ENCODE measurements around the gene GPR45.

DNA sequence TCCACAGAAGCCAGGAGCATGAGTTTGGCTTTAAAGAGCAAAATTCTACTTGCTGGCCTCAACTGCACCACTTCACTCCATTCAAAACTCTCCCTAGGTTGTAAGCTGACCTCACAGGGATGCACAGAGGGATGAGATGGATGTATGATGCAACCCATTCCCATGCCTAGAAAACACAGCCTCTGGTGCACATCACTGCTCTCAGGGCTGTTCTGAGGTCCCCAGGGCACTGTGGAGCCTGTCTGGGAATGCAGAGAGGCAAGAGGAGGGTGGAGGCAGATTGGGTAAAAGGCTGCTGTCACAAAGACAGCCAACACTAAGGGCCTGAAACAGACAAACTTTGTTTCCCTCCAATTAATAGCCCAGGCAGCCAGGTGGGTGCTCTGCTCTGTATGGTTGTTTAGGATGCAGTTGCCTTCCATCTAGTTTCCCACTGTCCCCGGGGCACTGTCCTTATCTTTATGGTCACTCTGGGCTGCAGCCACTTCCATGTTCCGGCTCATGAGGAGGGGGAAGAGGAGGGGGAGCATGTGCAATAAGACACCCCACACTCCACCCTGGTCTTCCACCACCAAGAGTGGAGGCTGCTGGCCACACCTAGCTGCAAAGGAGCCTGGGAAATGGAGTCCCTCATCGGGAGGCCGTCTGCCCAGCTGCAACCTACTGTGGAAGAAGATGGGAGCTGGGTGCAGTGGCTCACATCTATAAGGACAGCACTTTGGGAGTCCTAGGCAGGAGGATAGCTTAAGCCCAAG lies 7.0 kb downstream of the GPR45 start:
- TF ChIP-seq, protein P1, sequence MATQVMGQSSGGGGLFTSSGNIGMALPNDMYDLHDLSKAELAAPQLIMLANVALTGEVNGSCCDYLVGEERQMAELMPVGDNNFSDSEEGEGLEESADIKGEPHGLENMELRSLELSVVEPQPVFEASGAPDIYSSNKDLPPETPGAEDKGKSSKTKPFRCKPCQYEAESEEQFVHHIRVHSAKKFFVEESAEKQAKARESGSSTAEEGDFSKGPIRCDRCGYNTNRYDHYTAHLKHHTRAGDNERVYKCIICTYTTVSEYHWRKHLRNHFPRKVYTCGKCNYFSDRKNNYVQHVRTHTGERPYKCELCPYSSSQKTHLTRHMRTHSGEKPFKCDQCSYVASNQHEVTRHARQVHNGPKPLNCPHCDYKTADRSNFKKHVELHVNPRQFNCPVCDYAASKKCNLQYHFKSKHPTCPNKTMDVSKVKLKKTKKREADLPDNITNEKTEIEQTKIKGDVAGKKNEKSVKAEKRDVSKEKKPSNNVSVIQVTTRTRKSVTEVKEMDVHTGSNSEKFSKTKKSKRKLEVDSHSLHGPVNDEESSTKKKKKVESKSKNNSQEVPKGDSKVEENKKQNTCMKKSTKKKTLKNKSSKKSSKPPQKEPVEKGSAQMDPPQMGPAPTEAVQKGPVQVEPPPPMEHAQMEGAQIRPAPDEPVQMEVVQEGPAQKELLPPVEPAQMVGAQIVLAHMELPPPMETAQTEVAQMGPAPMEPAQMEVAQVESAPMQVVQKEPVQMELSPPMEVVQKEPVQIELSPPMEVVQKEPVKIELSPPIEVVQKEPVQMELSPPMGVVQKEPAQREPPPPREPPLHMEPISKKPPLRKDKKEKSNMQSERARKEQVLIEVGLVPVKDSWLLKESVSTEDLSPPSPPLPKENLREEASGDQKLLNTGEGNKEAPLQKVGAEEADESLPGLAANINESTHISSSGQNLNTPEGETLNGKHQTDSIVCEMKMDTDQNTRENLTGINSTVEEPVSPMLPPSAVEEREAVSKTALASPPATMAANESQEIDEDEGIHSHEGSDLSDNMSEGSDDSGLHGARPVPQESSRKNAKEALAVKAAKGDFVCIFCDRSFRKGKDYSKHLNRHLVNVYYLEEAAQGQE (IDR thresholded peaks at IDR 0.05; ENCODE audit: low read depth): no peak
- TF ChIP-seq CEBPB (IDR thresholded peaks at IDR 0.05) (no peak), TCF12 (IDR thresholded peaks at IDR 0.05; ENCODE audit: low read depth) (no peak), RAD21 (IDR thresholded peaks at IDR 0.05; ENCODE audit: low read depth) (no peak), TAF1 (IDR thresholded peaks at IDR 0.05; ENCODE audit: low read depth) (no peak), CREB1 (IDR thresholded peaks at IDR 0.05; ENCODE audit: low read depth) (no peak), EGR1 (IDR thresholded peaks at IDR 0.05) (no peak)
